HG03280 (cell line): ENCODE measurements around the gene S1PR1.

Source experiments
- ATAC-seq: cut with Tn5 transposase; IDR thresholded peaks from one replicate; pipeline ENCODE4 v1.9.1; 2021; ENCODE audit warnings: mild to moderate bottlenecking, moderate library complexity; ENCODE audit not compliant: unreplicated experiment

The S1PR1 gene

GRCh38 chr1:101245246-101245927 lies 8.6 kb downstream of the S1PR1 start:
- no peak for ATAC-seq

DNA sequence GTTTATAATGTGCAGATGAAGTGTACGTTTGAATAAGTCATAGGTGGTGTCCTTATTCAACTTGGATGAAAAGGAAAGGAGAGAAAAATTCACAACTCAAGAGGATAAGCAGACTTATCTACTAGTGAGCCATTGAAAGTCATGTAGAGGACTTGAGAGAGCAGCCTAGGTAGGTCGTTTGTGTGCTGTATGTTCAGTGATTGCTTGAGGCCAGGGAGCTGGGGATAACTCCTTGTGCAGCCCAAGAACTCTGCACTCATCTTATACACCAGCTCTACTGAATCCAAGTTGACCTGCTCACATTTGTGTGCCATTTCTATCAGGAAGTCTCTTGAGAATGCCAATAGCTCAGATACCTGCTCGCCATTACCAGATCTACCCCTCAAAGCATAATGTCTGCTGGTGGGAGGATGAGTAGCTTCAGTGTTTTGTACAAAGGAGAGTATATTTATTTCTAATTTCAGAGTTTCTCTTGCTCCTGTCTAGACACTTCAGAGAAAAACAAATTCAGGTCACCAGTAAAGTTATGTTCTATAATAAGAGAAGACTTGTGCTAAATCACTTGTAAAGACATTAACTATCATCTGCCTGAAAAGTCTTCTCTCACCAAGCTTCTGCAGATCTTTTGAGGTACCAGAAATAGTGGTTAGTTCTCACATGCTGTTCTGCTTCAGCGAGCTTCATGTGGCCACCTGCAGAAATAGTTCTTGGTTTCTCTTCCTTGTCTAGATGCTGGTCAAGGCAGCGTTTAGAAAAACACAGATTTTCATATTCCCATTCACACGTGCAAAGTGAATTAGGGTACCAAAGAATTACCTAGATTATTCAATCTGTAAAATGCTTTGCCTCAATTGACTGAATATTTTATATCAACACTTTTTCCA lies 10.8 kb downstream of the S1PR1 start:
- ATAC-seq: peak; percentile 97

DNA sequence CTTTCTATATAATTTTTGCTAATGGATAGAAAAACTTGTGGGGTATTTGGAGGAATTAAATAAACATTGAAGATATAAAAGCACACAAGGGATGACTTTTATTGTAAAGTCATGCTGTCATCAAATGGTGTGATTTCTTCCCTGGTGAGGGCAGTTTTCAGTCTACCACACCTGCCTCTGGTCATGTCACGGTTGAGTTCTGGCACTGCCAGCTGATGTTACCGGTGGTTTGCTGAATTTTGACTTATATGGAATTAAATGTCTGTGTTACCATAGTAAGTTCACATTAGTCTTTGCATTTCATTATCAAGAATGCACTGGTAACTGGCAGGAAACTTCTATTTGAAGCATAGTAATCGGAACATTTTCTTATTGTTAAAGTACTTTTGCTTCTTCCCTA lies 13.4 kb downstream of the S1PR1 start:
- no peak for ATAC-seq

DNA sequence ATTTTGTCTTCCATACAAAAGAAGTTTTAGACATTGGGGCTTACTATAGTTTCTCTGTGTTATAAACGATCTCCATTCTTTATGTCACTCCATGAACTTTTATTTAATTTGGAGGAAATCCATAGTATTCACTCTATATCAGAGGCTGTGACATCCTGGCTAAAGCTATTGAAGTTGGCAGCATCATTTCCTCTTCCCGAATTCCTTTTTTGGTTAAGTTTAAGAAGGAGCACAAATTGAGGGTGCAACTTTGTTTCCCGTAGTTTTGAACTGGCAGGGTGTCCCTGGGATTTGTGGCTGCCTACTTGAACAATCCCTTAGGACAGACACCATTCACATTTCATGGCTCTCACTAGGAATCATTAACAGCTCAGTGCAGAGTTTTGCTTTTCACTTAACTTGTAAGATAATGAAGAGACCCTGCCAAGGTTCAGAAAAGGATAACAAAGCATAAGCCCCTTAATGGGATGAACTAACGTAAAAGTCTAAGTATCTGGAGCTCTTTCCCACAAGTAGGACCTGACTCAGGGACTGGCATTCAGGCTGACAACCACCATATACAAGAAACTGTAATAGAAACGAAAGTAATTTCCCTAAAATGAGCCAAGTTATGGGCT lies 13.9 kb downstream of the S1PR1 start:
- ATAC-seq: no peak

DNA sequence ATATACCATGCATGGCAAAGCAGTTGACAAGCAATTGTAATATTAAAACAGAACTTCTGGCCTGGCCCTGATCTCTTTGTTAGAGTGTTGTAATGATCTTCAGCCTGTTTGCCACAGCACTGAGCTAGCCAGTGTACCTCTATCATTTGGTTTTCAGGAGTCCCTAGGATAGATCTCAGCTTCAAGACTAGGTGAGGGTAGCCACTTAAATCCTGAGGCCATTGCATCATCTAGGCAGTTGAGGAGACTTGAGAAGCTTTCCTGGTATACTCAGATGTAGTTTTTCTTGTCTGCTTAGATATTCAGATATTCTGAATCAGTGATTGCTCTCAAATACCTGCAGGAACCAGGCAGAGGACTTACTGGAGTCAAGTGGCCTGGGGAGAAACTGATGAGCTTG lies 14.7 kb downstream of the S1PR1 start:
- ATAC-seq: no peak

DNA sequence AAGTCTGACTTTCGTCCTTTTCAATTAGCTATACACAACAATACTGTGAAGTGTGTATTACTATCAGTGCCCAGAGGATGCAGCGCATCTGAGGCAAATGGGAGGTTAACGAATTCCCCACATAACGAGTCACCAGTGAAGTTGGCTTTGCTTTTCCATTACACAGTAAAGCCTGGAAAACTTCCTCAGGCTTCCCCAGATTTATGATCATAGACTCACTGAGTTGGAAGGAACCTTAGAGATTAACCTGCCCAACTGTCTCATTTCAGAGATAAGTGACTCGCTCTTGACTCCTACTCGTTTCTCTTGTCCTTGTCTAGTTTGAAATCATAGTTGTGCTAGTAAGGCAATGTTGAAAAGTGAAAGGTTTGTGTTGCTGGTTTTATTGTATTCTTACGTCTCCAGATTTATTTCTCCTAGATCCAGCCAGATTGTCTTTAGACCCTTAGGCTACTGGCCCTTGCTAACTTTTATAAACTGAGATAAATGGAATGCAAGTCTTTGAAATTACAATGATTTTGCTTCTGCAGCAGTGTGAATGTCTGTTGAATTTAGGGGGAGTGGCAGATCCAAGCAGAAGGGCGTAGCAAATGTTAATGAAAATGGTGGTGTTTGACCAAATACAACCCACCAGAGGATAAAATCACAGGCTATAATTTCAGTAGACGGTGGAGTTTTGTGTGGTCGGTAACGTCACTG lies 17.3 kb downstream of the S1PR1 start:
- no peak for ATAC-seq

GRCh38 chr1:101257500-101258325 lies 20.9 kb downstream of the S1PR1 start:
- ATAC-seq: peak; percentile 67

- no peak for ATAC-seq
Measured at GRCh38 chr1:101259744-101260148, 22.9 kb downstream of the S1PR1 start.

GRCh38 chr1:101260556-101261350 lies 23.9 kb downstream of the S1PR1 start:
- ATAC-seq: no peak

DNA sequence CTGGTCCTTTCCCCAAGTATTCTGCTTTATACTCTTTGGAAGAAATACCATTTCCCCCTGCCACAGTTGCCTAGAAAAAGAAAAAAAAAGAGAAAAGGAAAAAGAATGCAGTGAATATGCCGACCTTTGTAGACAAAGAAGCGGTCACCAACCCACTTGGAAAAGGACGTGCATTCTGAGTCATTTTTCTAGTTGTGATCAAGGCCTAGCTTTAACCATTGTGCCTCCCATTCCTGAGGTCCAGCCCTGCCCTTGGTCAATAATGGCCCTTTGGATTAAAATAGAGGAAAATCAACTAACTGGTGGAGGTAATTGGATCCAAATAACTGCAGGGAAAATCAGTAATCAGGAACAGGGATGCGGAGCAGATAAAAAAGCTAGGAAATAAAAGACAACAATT lies 24.8 kb downstream of the S1PR1 start:
- no peak for ATAC-seq

DNA sequence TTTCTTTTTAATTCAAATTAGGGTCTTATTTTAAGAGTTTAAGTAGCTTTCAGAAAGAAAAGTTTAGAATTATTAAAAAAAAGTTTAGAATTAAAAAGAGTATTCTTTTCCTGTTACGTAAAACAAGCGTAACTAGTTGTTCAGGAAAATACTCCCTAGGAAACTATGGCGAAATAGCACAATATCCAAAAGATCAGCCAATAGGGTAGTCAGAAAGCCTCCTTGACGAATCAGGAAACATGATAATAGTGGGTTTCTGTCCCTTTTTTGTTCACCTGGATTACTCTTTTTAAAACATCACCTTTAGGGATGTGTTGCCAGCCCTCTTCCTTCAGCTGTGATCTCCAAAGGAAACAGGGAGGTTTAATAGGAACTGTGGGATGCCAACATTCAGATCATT lies 25.2 kb downstream of the S1PR1 start:
- no peak for ATAC-seq

DNA sequence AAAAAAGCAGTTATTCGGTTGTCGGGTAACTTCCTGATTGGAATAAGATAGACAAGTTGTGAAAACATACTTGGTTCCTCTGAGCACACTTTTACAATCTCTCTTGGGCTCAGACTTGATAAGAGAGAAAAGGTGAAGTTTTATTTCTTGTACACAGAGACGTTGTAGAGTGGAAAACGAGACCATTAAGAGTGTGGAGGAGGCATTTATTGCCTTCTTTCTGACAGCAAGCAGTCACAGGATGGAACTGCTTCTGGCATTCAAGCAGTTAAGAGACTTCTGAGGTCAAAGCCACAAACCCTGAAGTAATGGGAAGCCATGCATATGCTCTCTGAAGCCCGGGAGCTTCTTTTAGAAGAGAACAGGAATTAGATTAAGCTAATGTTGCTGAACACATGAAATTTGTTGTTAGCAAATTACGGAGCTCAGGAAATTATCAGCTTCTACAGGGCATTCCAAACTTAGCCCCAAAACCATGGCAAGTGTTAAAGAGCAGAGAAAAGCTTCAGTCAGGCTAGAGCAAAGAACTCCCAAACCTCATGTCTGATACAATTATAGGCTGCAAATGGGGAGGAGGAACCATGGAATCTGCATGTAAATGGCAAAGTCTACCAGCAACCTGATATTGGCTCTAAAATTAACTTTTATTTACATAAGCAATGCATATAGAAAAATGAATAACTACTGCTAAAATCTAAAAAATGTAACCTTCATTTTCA lies 26.0 kb downstream of the S1PR1 start:
- ATAC-seq: no peak

DNA sequence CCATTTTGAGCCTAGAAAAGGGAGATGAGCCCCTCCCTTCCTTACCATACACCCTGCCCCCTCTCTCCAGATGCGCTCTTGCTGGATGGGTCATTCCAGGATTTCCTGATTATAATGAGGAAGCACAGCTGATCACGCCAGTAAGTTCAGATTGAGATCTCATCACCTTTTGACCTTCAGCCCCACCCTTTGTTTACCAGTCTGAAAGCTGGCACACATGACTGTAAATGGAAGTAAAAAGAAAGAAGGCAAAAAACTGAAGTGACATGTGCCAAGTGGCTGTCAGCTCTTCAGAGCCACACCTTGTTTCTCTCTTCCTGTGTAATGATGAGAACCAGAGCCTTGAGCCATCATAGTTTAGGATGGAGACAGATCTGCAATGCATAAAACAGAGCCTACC lies 27.9 kb downstream of the S1PR1 start:
- no peak for ATAC-seq

DNA sequence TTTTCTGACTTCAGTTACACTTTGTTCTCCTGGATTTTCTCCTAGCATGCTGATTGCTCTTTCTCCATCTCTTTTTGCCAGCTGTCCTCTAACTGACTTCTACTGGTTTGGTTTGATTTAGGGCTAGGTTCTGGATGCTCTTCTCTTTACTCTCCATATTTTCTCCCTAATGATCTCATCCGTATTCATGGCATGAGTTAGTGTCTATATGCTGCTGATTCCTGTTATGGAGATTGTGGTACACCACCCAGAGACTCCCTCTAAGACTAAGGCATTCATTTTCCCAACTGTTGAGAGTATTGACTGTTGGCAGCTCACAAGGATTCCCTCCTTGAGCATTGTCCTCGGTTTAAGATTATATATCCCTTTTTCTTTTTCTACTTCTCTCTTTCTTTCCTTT lies 28.9 kb downstream of the S1PR1 start:
- ATAC-seq: no peak

- ATAC-seq: no peak
Measured at GRCh38 chr1:101267082-101267481, 30.3 kb downstream of the S1PR1 start.

DNA sequence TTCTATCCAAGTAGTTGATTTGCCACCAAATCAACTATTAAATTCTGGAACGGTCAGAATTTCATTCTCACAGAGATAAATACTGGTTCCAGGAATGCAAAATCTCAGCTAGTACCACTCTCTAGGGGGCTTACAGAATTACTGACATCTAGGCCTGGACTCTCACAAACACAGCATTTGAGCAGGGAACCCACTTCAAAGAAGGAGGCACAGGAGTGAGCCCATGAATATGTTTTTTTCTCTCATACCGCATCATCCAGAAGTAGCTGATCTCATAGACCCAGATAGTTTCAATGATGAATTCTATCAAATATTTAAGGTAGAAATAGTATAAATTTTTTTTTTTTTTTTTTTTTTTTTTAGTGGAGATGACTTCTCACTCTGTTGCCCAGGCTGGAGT lies 32.1 kb downstream of the S1PR1 start:
- ATAC-seq: no peak

- no peak for ATAC-seq
Measured at GRCh38 chr1:101275672-101276071, 38.9 kb downstream of the S1PR1 start.

DNA sequence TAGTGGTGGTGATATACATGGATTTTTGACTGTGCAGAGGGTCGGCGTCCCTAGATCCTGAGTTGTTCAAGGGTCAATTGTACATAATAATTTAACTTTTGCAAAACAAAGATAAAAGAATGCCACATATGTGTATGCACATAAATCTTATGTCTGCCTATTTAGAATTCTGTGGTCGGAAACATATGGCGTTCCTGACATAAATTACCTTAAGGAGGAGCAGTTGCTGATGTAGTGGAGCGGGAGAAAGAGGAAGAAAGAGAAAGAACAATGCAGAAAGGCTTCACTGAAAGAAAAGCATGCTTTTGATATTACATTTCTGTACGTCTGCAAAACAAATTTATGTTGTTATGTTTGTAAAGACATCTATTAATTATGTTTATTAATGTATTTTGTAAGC lies 40.0 kb downstream of the S1PR1 start:
- no peak for ATAC-seq

DNA sequence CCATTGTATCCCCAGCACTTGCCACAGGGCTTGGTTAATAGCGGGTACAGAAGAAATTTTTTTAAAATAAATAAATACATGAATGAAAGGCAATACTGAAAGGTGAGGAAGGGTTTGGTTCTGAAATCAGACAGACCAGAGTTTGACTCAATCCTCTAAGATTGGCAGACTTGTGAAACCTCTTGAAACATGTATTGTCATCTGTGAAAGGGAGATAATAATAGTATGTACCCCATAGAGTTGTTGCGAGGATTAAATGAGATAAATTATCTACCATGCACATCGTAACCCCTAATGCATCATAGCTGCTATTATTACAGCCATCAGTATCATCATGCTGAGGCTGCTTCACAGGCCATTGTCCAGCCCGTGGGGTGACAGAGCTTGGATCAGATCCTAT lies 41.4 kb downstream of the S1PR1 start:
- ATAC-seq: no peak
